Measurements from ENCODE around the gene EFNA5.

DNA sequence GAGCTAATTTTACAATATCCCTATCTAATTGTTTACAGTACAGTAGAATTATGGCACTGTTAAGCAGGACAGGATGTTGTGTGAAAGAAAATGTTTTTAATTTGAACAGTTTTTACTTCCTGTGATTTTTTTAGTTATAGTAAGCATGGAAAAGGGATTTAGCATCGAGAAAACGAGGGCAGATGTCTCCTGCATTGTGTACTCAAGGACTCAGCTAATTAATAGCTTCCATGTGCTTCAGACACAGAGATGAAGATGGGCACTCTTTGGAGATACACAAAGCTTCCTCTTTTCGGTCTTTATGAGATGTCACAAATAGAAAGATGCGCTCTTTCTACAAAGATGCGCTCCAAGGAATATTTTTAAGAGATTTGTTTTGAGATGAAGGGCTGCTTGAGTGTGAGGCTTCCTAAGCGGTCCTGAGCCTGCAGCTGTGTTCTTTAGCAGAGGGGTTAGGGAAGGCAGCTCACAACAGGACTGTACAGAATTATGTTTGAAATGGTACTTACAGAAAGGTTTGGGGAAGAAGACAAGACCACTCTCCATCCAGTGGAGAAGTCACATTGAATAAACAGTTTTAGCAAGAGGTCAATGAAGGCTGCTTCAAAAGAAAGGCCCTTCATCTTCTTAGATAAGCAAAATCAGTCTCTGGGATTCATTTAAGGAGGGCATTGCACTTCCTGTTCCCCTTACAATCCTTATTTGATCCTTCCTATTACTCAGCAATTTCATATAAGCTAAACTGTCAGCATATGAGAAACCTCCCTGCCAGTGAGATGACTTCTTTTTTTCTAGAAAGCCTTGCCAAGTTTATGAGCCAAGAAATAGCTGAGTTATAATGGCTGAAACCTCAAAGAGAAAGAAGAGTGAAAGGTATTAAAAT is 311.5 kb downstream of the EFNA5 start:
- TF ChIP-seq POLR2AphosphoS5 (IDR thresholded peaks at IDR 0.05; ENCODE audit: insufficient read depth in 1 of 2, low read depth in 1 of 2) (no peak), POLR2A (IDR thresholded peaks at IDR 0.05) (no peak)
- TF ChIP-seq, protein P1, sequence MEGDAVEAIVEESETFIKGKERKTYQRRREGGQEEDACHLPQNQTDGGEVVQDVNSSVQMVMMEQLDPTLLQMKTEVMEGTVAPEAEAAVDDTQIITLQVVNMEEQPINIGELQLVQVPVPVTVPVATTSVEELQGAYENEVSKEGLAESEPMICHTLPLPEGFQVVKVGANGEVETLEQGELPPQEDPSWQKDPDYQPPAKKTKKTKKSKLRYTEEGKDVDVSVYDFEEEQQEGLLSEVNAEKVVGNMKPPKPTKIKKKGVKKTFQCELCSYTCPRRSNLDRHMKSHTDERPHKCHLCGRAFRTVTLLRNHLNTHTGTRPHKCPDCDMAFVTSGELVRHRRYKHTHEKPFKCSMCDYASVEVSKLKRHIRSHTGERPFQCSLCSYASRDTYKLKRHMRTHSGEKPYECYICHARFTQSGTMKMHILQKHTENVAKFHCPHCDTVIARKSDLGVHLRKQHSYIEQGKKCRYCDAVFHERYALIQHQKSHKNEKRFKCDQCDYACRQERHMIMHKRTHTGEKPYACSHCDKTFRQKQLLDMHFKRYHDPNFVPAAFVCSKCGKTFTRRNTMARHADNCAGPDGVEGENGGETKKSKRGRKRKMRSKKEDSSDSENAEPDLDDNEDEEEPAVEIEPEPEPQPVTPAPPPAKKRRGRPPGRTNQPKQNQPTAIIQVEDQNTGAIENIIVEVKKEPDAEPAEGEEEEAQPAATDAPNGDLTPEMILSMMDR (IDR thresholded peaks at IDR 0.05): no peak

All from vagina (tissue), 2 donors.